Mononuclear cell (primary cell): ENCODE data around the gene NADK. TPM values are rescaled to one million over a fixed set of nuclear protein-coding genes. Genes with fewer than 3 reads are reported as not detected.

ENCODE experiments used
- H3K27me3 ChIP-seq: 2 replicates; pipeline ENCODE4 v1.6.0; 2011; ENCODE audit warnings: low read length, control low read depth; ENCODE audit not compliant: insufficient read depth
- H3K4me1 ChIP-seq: 2 replicates; pipeline ENCODE4 v1.5.1; 2011; ENCODE audit warnings: mild to moderate bottlenecking, low read length, control low read depth; ENCODE audit not compliant: insufficient read depth
- H3K4me3 ChIP-seq: 2 replicates; pipeline ENCODE4 v1.5.1; 2011; ENCODE audit warnings: mild to moderate bottlenecking, low read length, moderate library complexity
- H3K9me3 ChIP-seq: 2 replicates; pipeline ENCODE4 v1.5.1; 2011; ENCODE audit warnings: low read depth, mild to moderate bottlenecking, control low read depth, low read length
- total RNA-seq: library from RNA; depleted of rRNA; stranded (reverse); fragments of >200 nt; gene quantifications from one replicate; pipeline ENCODE4 v1.2.3, GENCODE V29; 2012

The NADK gene, protein sequence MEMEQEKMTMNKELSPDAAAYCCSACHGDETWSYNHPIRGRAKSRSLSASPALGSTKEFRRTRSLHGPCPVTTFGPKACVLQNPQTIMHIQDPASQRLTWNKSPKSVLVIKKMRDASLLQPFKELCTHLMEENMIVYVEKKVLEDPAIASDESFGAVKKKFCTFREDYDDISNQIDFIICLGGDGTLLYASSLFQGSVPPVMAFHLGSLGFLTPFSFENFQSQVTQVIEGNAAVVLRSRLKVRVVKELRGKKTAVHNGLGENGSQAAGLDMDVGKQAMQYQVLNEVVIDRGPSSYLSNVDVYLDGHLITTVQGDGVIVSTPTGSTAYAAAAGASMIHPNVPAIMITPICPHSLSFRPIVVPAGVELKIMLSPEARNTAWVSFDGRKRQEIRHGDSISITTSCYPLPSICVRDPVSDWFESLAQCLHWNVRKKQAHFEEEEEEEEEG
- total RNA-seq = 28.1 TPM

DNA sequence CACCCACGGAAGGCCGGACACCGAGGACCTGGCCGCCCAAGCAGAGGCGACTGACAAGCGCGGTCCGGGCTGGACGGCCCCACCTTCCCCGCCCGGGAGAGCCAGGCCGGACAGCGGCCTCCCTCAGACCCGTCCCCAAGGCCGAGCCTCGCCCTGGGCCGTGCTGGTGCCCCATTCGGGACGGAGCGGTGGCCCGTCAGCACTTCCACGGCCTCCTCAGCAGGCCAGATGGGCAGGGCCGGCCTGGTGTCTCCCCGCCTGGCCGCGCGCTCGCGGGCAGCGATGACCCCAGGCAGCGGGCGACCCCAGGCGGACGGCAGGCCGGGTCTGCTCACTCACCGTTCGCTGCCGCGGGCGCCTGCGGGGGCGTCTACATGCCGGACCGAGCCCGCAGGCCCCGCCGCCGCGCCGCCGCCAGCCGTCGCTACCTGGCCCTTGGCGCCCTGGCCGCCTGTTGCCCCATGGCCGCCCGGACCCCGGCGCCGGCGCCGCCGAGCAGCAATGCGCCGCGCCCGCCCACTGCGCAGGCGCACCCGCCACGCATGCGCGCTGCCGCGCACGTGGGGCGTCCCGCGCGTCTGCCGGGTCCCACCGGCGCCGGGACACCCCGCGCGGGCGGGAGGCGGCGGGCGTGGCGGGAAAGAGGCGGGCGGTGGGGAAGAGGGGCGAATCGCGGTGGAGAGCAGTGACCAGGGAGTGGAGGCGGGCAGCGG lies at the start of gene NADK:
NADK (minus strand) TSS at position 521 of the 713 bp plus-strand sequence. CDS start 13,064 bp downstream, outside the sequence.
- Histone ChIP-seq H3K9me3 (no peaks in the 10 kb centered on the region), H3K4me1 (peaks cover 82% of the 10 kb centered on the region), H3K4me3 (peak within 1 kb of the TSS; percentile 74), H3K27me3 (no peaks in the 10 kb centered on the region)

DNA sequence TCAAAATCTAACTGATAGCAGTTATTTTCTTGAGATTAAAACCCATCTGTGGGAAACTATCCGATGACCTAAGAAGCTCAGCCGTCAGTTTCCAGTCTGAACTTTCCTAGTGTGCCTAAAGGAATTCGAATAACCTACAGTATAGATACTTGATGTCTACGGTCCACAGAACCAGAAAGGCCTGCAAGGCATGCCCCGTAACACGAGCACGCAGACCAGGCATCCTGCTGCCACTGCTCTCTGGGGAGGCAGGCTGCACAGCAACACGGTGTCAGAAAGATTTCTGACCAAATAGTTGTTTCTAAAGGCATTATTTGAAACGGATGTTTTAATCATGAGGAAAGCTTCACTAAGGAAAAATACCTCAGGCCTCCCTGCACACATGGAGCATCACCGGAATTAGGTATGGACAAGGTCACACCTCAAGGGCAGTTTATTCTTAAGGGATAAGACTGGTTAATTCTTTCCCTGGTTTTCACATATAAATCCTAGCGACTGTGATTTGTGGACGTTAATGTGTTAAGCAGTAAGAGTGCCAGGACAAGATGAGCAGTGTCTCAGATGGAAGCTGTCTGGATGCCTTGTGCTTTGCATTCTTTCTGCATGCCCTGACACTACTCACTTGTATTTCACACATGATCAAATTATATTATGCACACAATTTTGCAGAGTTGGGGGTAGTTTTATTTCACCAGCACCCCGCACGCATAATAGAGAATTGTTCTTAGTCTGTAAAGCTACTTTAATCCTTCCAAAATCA lies 49.0 kb upstream of the NADK start:
- H3K4me3 ChIP-seq = no peak overlapping the region
- no peaks in the 10 kb centered on the region for H3K27me3 ChIP-seq
- no peaks in the 10 kb centered on the region for H3K9me3 ChIP-seq
- no peaks in the 10 kb centered on the region for H3K4me1 ChIP-seq

DNA sequence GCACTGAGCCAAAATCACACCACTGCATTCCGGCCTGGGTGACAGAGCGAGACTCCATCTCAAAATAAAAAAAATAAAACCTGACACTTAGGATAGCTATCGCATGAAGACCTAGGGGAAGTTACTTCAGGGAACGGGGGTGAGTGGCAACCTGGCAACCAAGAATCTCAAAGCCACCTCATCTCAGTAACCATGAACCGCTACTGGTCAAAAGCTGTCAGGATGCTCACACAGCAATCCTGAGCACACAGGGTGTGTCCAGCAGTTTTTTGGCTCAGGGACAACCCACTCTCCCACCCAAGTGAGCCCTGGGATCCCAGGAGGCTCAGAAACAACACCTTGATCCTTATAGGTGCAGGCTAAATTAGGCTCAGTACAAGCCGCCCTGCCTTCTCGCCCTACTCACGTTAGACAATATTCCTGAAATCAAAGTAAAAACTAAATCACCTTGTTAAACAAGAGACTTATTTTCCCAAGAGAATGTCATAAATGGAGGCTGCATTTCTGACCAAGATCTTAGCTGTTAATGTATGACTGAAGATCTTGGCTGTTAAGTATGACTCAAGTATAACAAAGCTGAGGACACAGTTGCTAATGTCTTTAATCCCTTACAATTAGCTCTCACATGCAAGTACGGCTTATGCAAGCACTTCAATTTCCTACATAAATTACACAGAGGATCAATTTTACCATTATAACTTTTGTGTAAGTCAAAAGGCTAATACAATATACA lies 48.3 kb upstream of the NADK start:
- no peak overlapping the region for H3K4me3 ChIP-seq
- H3K27me3 ChIP-seq = no peaks in the 10 kb centered on the region
- no peaks in the 10 kb centered on the region for H3K9me3 ChIP-seq
- no peaks in the 10 kb centered on the region for H3K4me1 ChIP-seq

DNA sequence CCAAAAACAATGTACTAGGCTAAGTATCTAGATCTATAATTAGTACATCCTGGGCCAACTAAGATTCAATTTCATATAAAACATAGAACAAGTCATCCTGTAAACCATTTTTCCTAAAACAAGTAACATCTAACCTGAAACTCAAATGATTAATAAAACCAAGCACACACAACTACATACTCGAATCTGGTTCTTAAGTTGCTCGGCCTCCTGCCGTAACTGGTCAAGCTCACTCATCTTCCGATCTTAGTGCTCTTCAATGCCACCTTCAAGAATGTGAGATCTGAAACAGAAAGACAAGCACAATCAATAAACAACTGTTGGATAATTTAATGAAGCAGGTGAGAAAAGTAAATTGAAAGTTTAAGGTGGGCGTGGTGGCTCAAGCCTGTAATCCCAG lies 46.9 kb upstream of the NADK start:
- Histone ChIP-seq H3K9me3 (no peaks in the 10 kb centered on the region), H3K4me1 (no peaks in the 10 kb centered on the region), H3K4me3 (no peak overlapping the region), H3K27me3 (no peaks in the 10 kb centered on the region)

DNA sequence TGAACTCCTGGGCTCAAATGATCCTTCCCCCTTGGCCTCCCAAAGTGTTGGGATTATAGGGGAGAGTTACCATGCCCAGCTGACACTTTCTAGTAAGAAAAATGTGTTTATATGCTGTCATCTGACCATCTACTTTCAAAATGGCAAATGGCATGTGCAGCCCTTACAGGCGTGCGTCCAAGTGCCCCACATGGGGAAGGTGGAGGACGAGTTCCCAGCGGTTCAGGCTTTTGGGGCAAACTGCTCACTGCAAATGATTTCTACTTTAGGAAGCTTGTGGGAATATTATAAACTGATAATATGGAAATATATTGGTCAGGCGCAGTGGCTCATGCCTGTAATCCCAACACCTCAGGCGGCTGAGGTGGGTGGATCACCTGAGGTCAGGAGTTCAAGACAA lies 41.5 kb upstream of the NADK start:
- H3K27me3 ChIP-seq = no peaks in the 10 kb centered on the region
- H3K9me3 ChIP-seq = no peaks in the 10 kb centered on the region
- H3K4me1 ChIP-seq = no peaks in the 10 kb centered on the region
- no peak overlapping the region for H3K4me3 ChIP-seq

DNA sequence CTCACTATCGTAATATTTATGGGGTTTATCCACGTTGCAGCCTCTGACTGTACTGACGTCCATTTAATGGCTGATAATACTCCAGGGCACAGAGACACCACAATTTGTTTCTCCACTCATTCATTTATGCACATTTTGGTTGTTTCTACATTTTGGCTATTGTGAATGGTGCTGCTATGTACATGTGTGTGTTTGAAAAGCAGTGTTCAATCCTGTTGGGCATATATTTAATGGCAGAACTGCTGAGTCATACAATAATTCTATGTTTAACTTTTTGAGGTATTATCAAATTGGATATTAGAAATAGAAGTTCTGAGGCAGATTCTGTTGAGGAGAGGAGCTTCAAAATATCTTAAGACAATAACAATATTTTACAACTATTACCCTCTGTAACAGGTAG lies 39.0 kb upstream of the NADK start:
- Histone ChIP-seq H3K9me3 (no peaks in the 10 kb centered on the region), H3K4me3 (no peak overlapping the region), H3K4me1 (no peaks in the 10 kb centered on the region), H3K27me3 (no peaks in the 10 kb centered on the region)

DNA sequence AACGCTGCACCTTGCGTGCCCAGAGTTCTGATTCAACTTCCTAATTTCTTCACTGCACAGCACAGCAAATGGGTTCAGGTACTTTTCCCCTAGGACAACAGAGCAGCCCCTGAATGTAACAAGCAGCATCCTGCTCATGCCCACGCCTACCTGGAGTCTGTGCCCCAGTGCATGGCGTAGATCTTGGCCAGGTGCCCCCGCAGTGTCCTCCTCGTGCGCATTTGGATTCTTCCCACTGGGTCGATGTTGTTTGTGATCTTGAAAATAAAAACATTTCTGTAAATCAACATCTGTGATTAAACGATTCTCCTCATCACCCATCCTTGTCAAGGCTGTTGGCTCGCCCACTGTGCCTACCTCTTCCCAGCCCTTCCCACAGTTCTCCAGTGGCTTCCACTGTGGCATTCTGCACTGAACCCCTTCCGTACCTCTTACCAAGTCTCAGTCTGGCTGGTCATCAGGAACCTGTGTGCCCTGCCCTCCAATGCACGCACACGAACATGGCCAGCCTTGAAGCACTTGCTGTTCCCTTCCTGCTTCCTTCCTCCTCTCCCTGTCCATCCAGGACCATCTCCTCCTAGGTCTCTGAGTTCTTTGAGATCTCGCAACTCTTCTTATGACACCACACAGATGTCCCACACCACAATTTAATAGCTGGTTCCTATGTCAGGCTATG lies 37.5 kb upstream of the NADK start:
- Histone ChIP-seq H3K27me3 (no peaks in the 10 kb centered on the region), H3K9me3 (no peaks in the 10 kb centered on the region)

DNA sequence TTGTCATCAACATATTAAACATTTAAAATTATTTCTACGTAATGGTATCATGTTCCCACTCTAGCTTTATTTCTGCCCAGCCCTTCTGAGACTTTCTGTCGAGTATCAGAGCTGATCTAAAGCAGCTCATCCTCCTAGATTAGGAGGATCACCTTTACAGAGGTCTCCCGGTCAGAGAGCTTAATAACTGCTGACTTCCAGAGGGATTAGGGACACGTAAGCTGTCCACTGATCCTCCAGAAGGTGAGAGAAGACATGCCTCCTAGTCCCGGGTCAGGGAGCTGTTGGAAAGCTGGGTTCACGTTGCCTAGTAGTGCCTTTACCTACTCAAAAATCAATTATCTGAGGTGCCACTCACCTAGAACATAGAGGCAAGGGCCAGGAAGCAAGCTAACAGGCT lies 31.2 kb upstream of the NADK start:
- no peak overlapping the region for H3K4me3 ChIP-seq
- H3K9me3 ChIP-seq = no peaks in the 10 kb centered on the region
- no peaks in the 10 kb centered on the region for H3K27me3 ChIP-seq
- no peaks in the 10 kb centered on the region for H3K4me1 ChIP-seq

More for the DNA sequence above, 37.5 kb upstream of the NADK start:
- Histone ChIP-seq H3K4me1 (no peaks in the 10 kb centered on the region), H3K4me3 (no peak overlapping the region)

DNA sequence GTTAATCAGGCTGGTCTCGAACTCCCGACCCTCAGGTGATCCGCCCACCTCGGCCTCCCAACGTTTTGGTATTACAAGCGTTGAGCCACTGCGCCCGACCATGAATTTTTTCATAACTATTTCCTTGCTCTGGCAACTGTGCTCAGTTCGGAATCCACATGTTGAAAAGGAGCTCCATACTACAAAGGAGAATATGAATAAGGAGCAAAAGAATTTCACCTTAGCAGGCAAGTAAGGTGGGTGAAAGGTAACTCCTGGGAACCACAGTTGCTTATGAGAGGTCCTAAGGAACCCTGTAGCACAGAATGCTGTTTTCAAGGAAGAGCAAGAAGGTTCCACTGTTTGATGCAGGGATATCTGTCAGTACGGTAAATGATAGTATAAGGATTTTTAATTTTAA lies 29.9 kb upstream of the NADK start:
- Histone ChIP-seq H3K4me3 (no peak overlapping the region), H3K4me1 (no peaks in the 10 kb centered on the region), H3K9me3 (no peaks in the 10 kb centered on the region), H3K27me3 (no peaks in the 10 kb centered on the region)

DNA sequence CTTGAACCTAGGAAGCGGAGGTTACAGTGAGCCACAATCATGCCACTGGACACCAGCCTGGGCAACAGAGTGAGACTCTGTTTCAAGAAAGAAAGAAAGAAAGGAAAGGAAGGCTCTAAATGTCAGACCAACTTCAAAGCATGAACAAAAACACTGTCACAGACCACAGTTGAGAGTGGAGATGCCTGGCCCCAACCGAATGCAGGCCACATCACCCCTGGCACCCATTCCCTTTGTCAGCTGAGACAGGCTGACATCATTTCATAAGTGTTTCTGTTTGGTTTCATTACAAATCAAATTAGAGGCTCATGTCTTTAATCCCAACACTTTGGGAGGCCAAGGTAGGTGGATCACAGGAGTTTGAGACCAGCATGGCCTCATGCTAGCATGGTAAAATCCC lies 28.6 kb upstream of the NADK start:
- Histone ChIP-seq H3K27me3 (no peaks in the 10 kb centered on the region), H3K4me3 (no peak overlapping the region), H3K9me3 (no peaks in the 10 kb centered on the region), H3K4me1 (no peaks in the 10 kb centered on the region)

DNA sequence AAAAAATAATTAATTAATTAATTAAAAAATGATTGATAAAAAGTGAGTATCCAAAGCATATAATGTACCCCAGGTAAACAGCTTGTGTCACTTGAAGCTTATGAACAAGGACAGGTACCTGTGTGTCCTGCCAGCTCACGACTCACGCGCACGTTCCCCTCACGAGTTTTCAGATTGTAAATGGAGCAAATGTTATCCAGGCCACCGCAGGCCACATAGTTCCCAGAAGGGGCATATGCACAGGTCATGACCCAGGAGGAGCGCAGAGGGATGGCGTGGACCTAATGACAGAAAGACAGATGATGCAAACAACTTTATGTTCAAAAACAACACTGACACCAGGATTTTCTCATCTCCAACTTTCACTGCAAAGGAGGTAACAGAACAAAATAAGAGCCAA lies 26.0 kb upstream of the NADK start:
- H3K4me3 ChIP-seq = no peak overlapping the region
- no peaks in the 10 kb centered on the region for H3K4me1 ChIP-seq
- no peaks in the 10 kb centered on the region for H3K27me3 ChIP-seq
- H3K9me3 ChIP-seq = no peaks in the 10 kb centered on the region

DNA sequence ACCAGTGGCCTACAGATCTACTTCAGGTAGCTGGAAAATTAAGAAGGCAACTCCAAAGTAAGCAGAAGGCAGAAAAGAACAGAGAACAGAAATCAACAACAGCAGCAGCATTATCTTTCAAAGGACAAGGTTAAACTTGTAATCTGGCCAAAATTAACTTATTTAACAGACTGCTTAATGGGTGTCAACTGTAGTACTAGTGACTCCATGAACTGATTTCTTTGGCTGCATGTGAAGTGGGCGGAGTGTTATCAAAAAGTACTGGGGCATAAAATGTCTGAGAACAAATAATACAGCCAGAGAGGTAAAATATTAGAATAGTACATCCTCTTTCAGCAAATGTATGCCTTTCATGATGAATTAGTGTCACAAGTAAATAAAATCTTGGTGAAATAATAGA lies 24.6 kb upstream of the NADK start:
- Histone ChIP-seq H3K4me1 (peaks cover 7% of the 10 kb centered on the region), H3K9me3 (no peaks in the 10 kb centered on the region)

DNA sequence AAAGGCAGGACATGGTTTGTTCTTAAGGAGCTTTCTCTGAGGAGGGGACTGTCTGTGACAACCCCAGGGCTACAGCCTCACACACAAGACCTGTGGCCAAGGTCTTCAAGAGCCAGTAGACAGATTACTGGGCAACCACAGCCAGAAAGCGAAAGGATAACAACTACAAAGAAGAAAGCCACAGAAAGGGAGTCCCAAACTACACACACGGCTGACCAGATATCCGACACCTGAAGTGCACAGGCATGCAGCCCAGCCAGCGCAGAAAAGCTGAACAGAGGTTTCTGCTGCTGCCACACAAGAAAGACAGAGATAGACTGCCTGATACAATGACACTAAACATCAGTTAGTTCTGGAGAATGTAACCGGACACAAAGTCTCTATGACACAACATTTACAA lies 21.4 kb upstream of the NADK start:
- Histone ChIP-seq H3K4me1 (peaks cover 11% of the 10 kb centered on the region), H3K4me3 (no peak overlapping the region), H3K9me3 (no peaks in the 10 kb centered on the region), H3K27me3 (no peaks in the 10 kb centered on the region)

More for the DNA sequence above, 24.6 kb upstream of the NADK start:
- Histone ChIP-seq H3K27me3 (no peaks in the 10 kb centered on the region), H3K4me3 (no peak overlapping the region)

DNA sequence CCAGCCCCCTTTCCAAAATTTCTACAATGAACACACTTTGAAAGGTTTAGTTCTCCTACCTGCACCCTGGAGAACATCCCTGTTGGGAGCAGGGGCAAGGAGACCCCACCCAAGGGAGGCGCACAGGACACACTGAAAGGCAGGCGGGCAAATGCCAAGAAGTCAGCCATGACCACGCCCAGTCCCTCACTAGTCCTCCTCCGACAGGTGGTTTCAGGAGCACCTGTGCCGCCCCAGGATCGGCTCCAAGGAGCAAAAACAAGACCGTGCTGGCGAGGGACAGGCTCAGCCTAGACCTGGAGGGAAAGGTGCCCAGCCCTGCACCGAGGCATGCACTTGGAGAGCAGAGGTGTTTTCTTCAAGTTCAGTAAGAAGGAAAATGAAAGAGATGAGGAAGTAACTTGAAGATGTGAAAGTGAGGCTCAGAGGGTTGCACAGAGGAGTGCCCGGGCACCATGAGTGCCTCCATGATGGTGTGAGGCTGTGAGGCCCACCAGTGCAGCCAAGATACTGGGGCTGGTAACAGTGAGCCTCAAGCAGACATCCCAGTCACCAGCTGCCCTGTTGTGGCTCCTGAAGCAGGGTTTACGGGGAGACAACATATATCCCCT lies 19.6 kb upstream of the NADK start:
- no peaks in the 10 kb centered on the region for H3K9me3 ChIP-seq

More for the DNA sequence above, 19.6 kb upstream of the NADK start:
- Histone ChIP-seq H3K4me3 (no peak overlapping the region), H3K4me1 (peaks cover 11% of the 10 kb centered on the region), H3K27me3 (no peaks in the 10 kb centered on the region)
